GM19023 (cell line): Measurements from ENCODE around the gene LEPROT.
"Not testable (repeated sequence)": the region's sequence is repeated elsewhere in the genome, so short reads cannot be mapped to it uniquely, and the experiment has no call there.

ENCODE experiments used
- ATAC-seq: cut with Tn5 transposase; IDR thresholded peaks from one replicate; pipeline ENCODE4 v1.9.1; 2021; ENCODE audit warnings: mild to moderate bottlenecking, moderate library complexity; ENCODE audit not compliant: unreplicated experiment

LEPROT gene, protein sequence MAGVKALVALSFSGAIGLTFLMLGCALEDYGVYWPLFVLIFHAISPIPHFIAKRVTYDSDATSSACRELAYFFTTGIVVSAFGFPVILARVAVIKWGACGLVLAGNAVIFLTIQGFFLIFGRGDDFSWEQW

DNA sequence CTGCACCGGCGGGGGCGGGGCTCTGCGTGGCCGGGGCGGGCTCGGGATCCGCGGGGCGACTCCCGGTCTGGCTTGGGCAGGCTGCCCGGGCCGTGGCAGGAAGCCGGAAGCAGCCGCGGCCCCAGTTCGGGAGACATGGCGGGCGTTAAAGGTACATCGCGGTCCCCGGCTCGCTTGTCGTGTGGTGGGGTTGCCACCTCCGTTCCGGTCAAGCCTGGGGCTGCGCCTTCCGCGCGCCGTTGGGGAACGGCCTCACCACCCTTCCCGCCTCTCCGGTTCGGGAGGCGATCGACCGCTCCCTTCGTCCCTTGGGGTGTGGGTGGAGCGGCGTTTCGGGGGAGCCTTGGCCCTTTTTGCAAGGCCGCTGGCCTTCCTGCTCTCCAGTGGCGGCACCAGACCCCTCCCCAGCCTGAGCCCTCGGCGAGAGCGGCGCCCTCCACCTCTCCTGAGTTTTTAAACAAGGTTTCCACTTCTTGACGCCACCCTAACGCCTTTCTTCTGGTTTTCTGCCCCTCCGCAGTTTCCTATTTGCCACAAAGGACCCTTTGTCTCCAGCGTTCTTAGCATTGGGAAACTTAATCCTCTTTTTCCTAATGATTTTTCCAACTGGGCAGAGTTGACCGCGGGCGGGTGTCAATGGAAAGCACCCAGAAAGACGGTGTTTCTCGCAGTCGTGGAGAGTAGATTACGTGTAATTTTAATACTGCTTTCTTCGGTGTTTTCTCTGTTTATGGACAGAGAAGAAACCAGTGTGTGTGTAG, at the start of gene LEPROT, which contains the start of gene LEPR:
Gene LEPROT (plus strand): TSS at position 79 of the 761 bp plus-strand sequence. CDS start 57 bp downstream, at position 136.
Gene LEPR (plus strand): TSS at position 79 of the 761 bp plus-strand sequence. CDS start 144,898 bp downstream, outside the sequence.
- ATAC-seq, result peak; percentile 59

DNA sequence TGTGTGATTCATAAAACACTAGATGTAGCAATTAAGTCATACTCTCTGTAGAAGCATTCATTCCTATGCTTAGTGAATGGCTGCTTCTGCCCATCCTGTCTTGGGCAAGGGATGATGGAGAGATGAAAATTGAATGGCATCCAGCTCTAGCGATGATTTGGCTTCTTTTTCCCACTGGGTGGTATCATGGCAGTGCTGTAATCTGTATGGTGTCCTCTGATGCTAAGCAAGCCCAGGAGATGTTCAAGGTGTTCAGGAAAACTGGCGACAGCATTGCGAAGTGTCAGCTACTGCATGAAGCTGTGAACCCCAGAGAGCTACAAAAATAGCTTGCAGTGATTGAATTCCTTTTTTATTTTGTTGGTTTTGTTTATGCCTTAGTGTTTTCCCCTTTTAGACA, 48.9 kb upstream of the LEPROT start:
- no peak for ATAC-seq

DNA sequence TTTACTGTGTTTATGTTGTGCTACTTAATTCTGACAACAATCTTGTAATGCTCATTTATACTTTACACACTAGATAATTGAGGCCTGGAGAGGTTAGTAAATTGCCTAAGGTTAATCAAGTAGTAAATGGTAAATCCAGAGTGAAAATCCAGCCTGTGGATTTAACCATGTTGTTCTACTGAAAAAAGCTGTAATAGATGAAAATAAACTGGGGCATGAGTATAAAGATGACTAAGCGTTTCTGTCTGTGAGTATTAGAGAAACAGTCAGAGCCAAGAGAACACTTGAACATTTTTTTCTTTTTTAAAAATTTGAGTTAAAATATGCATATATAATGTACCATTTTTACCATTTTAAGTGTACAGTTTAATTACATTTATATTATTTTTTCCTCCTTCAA, 47.9 kb upstream of the LEPROT start:
- ATAC-seq, result no peak

DNA sequence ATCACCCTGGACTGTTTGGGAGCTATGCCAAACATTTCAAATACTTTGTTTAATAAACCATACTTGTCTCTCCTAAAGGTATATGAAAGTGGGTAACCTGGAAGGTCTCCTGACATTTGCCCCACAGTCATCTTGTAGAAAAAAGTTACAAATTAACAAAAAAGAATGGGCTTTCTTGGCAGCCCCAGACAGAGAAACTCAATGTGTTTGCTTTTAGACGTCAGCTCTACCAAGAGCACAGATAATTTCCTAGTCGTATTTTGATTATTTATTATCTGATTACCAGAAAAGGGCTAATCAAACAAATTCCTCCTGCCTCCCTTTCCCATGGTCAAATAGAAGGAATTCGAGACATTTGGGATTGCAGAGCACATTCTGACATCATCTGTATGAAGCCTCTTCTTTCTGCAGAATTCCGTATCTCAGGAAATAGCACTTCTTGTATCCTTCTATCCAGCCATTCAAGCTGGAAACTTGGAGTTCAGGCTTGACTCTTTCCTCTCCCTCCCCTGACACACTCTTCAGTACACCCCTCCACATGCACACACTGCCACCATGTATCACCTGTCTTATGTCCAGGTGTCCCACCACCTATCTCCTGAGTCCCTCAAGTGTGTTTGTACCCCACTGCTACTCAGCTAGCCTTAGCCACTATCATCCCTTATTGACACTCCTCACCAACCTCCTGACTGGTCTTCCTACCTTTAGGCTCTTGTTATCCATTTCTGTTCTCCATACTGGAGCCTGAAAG, 42.8 kb upstream of the LEPROT start:
- ATAC-seq, result no peak

DNA sequence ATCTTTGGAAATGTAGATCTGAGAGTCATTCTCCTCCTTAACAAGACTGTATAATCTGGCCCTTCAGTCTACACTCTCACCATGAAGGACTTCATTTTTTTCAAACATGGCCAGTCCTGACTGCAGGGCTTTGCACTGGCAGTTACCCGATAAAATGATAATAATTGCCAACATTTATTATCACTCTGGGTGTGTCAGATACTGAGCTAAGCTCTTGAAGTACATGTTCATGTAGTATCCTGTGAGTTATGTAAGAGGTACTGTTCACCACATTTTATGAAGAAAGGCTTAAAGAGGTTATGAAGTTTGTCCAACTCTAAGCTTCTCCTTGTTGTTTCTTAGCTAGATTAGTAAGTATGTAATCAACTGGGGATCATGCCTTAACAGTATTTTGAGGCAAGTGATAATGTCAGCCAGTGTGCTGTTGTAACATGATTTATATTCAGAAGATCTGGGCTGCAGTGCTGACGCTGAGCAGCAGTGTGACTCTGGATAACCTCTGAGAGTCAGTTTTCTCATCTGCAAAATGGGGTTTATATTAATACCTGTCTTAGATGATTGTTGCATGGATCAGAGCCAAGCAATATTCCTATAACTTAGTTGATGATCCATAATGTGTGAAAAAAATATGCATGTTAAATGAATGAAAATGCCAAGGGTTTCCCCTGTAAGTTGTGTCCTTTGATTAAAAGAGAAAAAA, 42.1 kb upstream of the LEPROT start:
- ATAC-seq, result no peak

DNA sequence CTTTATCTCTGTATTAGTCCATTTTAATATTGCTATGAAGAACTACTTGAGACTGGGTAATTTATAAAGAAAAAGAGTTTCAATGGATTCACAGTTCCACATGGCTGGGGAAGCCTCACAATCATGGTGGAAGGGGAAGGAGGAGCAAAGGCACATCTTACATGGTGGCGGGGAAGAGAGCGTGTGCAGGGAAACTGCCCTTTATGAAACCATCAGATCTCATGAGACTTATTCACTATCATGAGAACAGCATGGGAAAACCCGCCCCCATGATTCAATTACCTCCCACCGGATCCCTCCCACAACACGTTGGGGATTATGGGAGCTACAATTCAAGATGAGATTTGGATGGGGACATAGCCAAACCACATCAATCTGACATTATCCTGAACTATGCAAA, 36.0 kb upstream of the LEPROT start:
- not testable (repeated sequence) for ATAC-seq

DNA sequence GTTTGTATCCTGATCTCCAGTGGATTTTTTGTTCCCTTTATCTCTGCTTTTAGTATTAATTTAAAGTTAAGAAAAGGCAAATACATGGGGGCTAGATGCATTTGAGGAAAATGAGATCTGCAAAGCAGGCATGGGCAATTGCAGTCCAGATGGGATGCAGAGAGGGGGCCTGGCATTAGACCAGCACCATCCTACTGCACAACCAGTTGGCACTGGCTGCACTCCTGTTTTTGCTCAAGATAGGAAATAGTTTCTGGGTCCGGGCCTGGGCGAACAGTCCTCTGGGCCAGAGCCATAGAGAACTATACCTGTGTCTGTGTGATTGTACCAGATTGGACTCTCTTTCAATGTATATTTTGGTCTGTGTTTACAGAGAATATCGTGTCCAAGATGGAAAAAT, 34.0 kb upstream of the LEPROT start:
- ATAC-seq, result no peak

DNA sequence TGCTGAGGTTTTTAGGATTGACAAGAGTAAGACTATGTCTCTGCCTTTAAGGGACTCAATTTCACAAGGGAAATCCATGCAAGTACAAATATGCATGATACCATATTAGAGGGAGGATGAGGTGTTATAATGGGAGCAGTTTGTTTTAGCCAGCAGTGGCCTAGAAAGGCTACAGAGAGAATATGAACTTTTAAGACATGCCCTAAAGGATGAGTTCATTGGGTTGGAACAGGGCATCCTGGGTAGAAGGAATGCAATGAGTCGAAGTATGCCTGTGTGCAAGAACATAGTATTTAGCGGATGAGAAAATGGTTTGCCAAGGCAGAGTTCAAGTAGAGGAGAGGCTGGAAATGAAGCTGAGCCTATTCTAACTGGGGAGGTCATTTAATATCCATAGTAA, 32.6 kb upstream of the LEPROT start:
- no peak for ATAC-seq

DNA sequence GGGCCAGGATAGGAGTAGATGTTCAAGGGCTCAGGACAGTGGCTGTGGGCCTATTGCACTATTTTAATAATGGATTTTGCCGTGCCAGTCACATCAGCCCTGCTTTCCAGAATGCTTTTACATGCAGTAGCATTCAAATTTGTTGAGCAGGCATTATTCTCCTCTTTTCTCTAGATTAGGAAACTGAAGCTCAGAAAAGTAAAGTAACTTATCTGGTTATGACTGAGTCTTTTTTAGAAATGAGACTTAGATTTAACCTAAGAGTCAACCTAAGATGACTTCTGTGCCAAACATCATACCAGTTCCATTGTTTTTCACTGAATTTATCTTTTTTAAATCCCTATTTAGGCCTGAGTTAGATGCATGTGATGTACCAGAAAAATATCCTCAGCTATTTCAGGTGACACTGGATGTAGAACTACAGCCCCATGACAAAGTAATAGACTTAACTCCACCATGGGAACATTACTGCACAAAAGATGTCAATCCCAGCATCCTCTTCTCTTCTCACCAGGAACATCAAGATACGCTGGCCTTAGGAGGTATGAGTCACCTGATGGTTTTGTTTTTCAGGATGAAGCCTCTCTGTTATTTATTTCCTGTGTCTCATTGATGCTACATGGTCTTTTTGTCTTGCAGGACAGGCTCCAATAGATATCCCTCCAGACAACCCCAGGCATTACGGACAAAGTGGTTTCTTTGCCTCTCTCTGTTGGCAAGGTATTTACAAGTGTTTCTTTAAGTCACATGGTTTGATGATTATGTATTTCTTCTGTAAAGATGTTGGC, 31.4 kb upstream of the LEPROT start:
- no peak for ATAC-seq

DNA sequence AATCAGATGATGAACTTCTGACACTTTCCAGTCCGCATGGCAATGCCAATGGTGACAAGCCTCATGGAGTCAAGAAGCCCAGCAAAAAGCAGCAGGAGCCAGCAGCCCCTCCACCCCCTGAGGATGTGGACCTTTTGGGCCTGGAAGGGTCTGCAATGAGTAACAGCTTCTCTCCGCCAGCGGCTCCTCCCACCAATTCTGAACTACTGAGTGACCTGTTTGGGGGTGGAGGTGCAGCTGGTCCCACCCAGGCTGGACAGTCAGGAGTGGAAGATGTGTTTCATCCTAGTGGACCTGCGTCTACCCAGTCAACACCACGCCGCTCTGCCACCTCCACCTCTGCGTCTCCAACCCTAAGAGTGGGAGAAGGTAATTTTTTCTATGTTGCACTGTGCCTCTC, 28.0 kb upstream of the LEPROT start:
- ATAC-seq, result no peak

DNA sequence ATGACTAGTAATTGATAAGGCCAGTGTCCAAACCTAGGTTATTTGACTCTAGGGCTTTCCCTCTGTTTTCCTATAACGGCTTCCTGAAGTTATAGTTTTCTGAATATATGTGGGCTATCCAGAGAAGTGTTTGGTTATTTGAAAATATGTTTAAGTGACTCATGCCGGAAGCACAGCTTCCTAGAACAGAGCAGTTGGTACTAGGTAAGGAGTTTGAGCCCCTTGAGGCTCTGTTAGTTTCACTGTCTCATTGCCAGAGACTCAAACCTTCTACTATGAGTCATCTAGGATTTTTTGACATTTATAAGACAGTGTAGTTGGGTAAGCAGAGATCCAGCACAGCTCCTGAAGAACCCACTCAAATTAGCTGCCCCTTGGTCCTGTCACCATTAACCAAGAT, 27.1 kb upstream of the LEPROT start:
- ATAC-seq, result peak; percentile 91

DNA sequence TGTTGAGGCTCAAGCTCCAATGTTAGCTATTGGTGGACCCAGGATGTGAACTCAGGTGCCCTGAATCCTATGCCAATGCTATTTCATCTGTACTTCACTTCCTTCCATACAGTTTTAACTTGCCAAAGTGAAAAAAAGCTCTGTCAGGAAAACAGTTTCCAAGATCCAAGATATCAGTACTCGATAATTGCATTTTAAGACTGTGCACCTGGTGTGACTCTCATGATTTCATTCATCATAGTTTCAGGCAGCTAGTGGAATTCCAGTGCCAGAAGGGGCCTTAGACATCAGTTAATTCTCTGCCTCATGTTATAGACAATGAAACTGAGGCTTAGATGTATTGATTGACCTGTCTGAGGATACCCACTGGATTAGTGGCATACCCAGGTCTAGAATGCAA, 26.5 kb upstream of the LEPROT start:
- no peak for ATAC-seq

DNA sequence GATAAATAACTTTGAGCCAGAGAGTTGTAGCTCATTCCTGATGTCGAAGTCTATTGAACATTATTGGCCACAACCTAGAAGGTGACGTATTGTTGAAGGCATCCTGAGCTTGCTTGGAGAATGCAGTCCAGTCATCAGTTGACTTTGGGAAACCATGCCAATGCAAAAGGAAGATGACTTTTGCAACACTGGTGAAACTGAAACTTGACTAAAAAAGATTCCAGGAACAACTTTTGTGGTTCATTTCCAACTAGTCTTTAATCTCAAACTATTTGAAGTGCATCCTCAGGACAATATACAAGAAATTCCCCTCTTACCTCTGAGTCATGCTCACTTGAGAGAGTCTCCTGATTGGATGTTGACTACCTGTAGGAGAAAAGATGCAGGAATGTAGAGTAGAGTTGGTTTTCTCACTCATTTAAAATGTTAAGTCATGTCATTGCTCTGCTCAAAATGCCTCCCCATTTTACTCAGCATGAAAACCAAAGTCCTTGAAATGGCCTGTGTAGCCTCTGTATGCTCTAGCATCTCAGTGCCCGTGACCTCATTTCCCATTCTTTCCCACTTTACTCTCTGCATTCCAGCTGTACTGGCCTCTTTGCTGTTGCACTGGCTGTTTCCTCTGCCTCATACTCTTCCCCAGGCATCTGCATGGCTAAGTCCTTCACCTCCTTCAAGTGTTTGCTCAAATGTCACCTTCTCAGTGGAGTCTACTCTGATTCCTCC, 24.4 kb upstream of the LEPROT start:
- no peak for ATAC-seq

DNA sequence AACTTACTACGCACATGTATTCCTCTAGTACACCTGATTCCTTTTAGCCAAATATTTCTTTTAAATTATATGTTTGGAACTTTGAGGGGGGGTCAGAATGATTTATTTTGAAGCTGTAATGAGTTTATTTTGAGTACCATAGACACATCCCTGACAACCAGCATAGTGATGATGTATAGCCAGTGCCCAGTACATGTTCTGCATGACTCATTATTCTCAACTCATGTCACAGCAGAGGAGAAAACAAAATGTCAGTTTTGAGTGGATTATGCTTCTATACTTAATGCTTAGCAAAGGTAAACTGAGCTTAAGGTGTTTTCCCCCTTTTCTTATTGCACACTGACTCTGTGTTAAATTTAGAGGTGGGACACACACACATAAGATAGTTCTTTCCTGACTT, 22.4 kb upstream of the LEPROT start:
- ATAC-seq, result no peak

DNA sequence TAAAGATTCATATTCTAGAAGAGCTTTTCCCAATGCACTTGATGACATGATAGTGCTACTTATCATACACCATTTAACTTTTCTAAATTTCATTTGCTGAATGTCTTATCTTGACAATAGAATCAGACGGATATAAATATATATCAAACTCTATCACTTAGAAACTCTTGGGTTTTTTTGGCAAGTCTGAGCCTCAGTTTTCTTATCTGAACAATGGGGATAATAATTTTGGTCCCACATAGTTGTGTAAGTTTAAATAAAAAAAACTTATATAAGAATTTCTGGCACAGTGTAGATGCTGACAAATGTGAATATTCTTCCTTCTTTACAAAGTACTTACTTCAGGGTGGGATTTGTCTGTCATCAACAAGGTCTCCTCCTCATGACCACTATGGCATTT, 21.5 kb upstream of the LEPROT start:
- ATAC-seq, result no peak

DNA sequence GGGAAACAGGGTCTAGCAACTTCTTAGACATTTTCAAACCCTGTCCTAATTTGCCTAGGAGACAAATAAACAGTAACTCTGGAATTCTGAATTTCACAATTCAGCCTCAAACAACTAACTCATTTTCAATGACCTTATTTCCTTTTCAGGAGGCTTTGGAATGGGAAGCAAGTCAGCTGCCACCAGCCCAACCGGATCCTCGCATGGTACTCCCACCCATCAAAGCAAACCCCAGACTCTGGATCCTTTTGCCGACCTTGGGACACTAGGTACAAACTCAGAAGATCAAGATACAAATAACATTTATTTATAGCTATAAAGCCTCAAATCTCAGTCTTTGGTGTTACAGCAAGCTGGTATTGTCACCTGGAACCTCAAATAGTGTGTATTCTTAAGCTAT, 18.9 kb upstream of the LEPROT start:
- ATAC-seq, result no peak

DNA sequence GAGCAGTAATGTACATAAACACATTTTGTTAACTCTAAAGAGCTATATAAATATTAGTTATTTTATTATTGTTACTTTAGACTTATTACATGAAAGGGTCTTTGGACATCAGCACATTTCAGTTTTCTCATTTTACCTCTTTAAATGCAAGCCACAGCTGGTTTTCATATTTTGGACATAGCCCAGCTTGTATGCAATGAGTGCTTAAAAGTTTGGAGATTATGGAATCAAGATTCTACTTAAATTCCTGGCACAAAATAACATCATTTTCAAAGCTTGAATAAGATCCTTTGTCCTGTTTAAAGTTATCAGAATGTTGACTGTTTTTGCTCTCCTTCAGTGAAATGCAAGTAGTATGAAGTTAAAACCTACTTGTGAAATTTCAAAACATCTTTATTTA, 15.5 kb upstream of the LEPROT start:
- no peak for ATAC-seq

DNA sequence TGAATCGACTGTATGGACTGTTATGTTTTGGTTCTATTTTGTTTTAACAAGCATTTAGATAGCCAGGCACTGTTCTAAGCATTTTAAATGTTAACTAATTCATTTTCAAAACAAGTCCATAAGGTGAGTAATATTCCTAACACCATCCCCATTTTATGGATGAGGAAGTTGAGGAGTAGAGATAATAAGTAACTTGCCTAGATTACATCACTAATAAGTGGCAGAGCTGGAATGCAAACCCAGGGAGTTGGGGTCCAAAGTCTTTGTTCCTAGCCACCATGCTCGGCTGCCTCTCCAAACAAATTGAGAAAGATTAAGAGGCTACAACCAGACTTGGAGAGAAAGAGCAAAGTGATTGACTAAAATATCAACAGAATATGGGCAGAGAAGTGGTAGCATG, 12.6 kb upstream of the LEPROT start:
- no peak for ATAC-seq

DNA sequence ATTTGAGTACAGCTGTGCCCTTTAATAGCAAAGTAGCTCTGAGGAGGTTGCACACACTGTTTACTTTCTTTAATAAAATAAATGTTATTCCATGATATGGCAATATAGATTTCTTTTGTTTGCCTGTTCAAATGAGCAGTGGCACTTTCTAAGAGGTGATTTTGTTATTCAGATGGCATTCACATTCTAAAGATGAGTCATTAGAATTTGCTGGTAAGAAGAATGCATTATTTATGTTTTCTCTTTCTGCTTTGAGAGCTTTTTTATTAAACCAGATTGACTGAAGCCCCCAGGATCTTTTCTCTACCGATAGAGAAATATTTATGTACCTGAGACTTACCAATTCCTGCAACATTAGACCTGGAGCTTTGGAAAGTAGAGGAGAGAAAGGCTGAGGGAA, 11.2 kb upstream of the LEPROT start:
- ATAC-seq, result no peak

DNA sequence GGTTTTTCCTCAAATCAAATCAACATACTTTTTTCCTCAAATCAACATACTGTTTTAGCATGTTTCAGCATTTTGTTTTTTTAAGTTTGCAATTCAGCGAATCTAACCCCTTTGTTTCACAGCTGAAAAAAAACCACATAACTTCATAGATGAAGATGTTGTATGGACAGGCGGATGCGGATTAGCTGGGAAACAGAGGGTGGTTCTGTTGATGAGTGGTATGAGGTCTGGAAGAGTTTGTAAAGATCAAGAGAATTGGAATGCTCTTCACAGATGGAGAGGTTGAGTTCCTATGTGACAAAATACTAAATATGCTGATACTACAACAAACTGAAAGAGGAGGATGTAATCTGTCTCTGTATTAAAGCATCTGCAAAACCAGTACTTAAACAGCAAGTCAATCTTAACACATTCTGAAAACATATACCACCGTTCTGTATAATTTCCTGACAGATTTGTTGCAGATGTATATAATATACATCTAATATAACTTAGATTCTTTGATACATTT, 10.6 kb upstream of the LEPROT start:
- ATAC-seq, result no peak
